CD14-positive monocyte (primary cell): ENCODE data around the gene ANP32A. TPM values are rescaled to one million over a fixed set of nuclear protein-coding genes. Genes with fewer than 3 reads are reported as not detected.

ENCODE experiments used
- DNase-seq, 3 donors: peaks; one replicate each; pipeline ENCODE4 v3.0.0-alpha.2; 2011 to 2022
- H2AFZ ChIP-seq: 2 replicates; pipeline ENCODE4 v1.6.0; 2012; ENCODE audit warnings: mild to moderate bottlenecking, low read depth, low read length, inconsistent platforms; ENCODE audit not compliant: insufficient read depth, poor library complexity, severe bottlenecking
- H3K27ac ChIP-seq, 2 donors: 1 replicate in 1 of 2; 2 replicates in 1 of 2; pipeline ENCODE4 v1.5.1; 2012 to 2013; ENCODE audit warnings: low read length in 2 of 2, control low read depth in 1 of 2, inconsistent platforms in 1 of 2, low read depth in 1 of 2, mild to moderate bottlenecking in 1 of 2
- H3K27me3 ChIP-seq, 2 donors: one replicate each; pipeline versions ENCODE4 v1.6.0 to v1.6.1; 2011 to 2013; ENCODE audit warnings: low read length in 2 of 2; ENCODE audit not compliant: control insufficient read depth in 2 of 2, insufficient read depth in 2 of 2
- H3K36me3 ChIP-seq, 2 donors: replicated peaks in 1 of 2; 1 replicate in 1 of 2; 2 replicates in 1 of 2; pipeline versions ENCODE4 v1.5.1 to v1.6.1; 2012 to 2013; ENCODE audit warnings: low read length in 2 of 2, control low read depth in 1 of 2, inconsistent platforms in 1 of 2, mild to moderate bottlenecking in 1 of 2; ENCODE audit not compliant: insufficient read depth in 2 of 2, control insufficient read depth in 1 of 2
- H3K4me1 ChIP-seq, 2 donors: 1 replicate in 1 of 2; 2 replicates in 1 of 2; pipeline versions ENCODE4 v1.5.1 to v1.6.1; 2012 to 2013; ENCODE audit warnings: low read length in 2 of 2, control low read depth in 1 of 2, inconsistent platforms in 1 of 2, mild to moderate bottlenecking in 1 of 2, moderate library complexity in 1 of 2; ENCODE audit not compliant: insufficient read depth in 2 of 2, control insufficient read depth in 1 of 2
- H3K4me2 ChIP-seq: replicated peaks from 2 replicates; pipeline ENCODE3; 2012; ENCODE audit warnings: low read length, moderate library complexity, mild to moderate bottlenecking; ENCODE audit not compliant: poor library complexity, severe bottlenecking; ENCODE audit errors: extremely low read depth
- H3K4me3 ChIP-seq, 3 experiments: fragments of 200-600 bp in 1 of 3; sonication (generic) in 1 of 3; replicated peaks in 1 of 3; 1 replicate in 2 of 3; 2 replicates in 1 of 3; pipeline ENCODE4 v1.5.1; 2011 to 2013; ENCODE audit warnings: low read length in 3 of 3, mild to moderate bottlenecking in 3 of 3, control low read depth in 2 of 3, low read depth in 2 of 3, inconsistent platforms in 1 of 3, moderate library complexity in 1 of 3
- H3K79me2 ChIP-seq: 2 replicates; pipeline ENCODE4 v1.6.0; 2012; ENCODE audit warnings: mild to moderate bottlenecking, control low read depth, inconsistent platforms, low read length, moderate library complexity; ENCODE audit not compliant: insufficient read depth
- H3K9ac ChIP-seq: 2 replicates; pipeline ENCODE4 v1.6.0; 2017; ENCODE audit warnings: low read length, mild to moderate bottlenecking; ENCODE audit not compliant: insufficient read depth, poor library complexity, severe bottlenecking
- H3K9me3 ChIP-seq, 2 donors: replicated peaks in 1 of 2; 1 replicate in 1 of 2; 2 replicates in 1 of 2; pipeline versions ENCODE4 v1.5.1 to v1.6.1; 2012 to 2013; ENCODE audit warnings: low read length in 2 of 2, control low read depth in 1 of 2; ENCODE audit not compliant: control insufficient read depth in 1 of 2, insufficient read depth in 1 of 2
- H4K20me1 ChIP-seq: 2 replicates; pipeline ENCODE4 v1.6.0; 2012; ENCODE audit warnings: mild to moderate bottlenecking, low read length, control low read depth, moderate library complexity; ENCODE audit not compliant: insufficient read depth
- H3K27ac Mint-ChIP-seq, 7 donors: one replicate each; pipeline ENCODE4 v1.8.0; 2020; ENCODE audit warnings: mild to moderate bottlenecking in 7 of 7, mixed read lengths in 7 of 7, moderate library complexity in 6 of 7, inconsistent platforms in 2 of 7
- H3K27me3 Mint-ChIP-seq, 3 donors: one replicate each; pipeline ENCODE4 v1.8.0; 2021 to 2022; ENCODE audit warnings: low read depth in 3 of 3, mild to moderate bottlenecking in 3 of 3, mixed read lengths in 3 of 3, moderate library complexity in 3 of 3, inconsistent platforms in 1 of 3
- H3K36me3 Mint-ChIP-seq, 2 donors: one replicate each; pipeline ENCODE4 v1.8.0; 2020; ENCODE audit warnings: mixed read lengths in 2 of 2, inconsistent platforms in 1 of 2, mild to moderate bottlenecking in 1 of 2
- H3K4me1 Mint-ChIP-seq: one replicate; pipeline ENCODE4 v1.8.0; 2020; ENCODE audit warnings: mild to moderate bottlenecking, mixed read lengths
- H3K4me3 Mint-ChIP-seq, 2 donors: one replicate each; pipeline ENCODE4 v1.8.0; 2020; ENCODE audit warnings: mild to moderate bottlenecking in 2 of 2, mixed read lengths in 2 of 2, moderate library complexity in 1 of 2
- H3K9me3 Mint-ChIP-seq, 7 donors: one replicate each; pipeline ENCODE4 v1.8.0; 2020 to 2022; ENCODE audit warnings: mixed read lengths in 7 of 7, mild to moderate bottlenecking in 6 of 7, moderate library complexity in 6 of 7, inconsistent platforms in 2 of 7
- WGBS: methylation state at CpG from one replicate; pipeline ENCODE4 v1.1.5; 2013; ENCODE audit warnings: missing lambda C conversion rate; ENCODE audit not compliant: insufficient coverage; 5-methylcytosine and 5-hydroxymethylcytosine counted together
- intact Hi-C, 2 donors: fragments of 100-400 bp; cut with micrococcal nuclease; formaldehyde crosslinking; loops; one replicate each; pipeline versions ENCODE4 v1.15.0 to v1.15.1; 2023
- polyA plus RNA-seq, 3 donors: library from polyadenylated mRNA; depleted of rRNA in 1 of 3; unstranded in 2 of 3; stranded (reverse) in 1 of 3; fragments of 300-500 nt in 2 of 3; fragments of >200 nt in 1 of 3; fragmentation: Illumina TruSeq in 2 of 3; gene quantifications; 1 replicate in 2 of 3; 2 replicates in 1 of 3; pipeline ENCODE4 v1.2.3, GENCODE V29; 2012 to 2021
- TF ChIP-seq, protein P1 (sequence below): fragments of 200-600 bp; IDR thresholded peaks from one replicate; pipeline ENCODE4 v1.8.0; 2022; ENCODE audit warnings: antibody characterized with exemption, mild to moderate bottlenecking

Gene ANP32A
- polyA plus RNA-seq, 3 donors, result 75.4 to 98.8 (median 86.8) TPM

DNA sequence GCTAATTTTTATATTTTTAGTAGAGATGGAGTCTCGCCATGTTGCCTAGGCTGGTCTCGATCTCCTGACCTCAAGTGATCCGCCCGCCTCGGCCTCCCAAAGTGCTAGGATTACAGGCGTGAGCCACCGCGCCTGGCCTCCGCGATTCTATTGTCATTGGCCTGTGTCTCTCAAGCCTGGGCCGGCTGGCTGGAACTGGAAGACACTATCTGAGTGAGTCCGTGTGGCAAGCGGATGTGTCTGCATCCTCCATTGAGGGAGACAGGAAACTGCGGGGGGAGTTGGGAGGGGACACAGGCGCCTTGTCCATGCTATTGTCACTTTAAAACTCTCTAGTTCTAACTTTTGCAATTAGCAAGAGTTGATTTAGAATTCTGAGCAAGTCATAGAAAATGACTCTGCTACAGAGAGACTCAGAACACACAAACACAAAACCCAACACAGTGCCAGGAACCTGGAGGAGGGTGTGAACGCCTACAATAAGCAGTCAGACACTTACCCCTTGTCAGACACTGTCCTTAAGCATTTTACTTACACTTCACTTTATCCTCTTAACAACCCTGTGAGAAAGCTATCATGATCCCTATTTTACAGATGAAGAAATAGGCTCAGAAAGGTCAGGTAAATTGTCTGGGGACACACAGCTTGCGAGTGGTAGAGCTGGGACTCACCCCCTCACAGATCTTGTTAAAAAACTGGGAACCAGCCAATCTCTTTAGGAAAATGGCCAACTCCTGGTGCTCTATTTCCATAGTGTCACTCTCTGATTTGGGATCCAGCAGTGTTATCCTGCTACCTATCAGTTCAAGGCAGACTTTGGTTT lies 38.7 kb downstream of the ANP32A start:
- Histone ChIP-seq H2AFZ (peak overlapping the region; percentile 22), H3K4me2 (peak overlapping the region; percentile 73), H3K4me3 (peak overlapping the region; percentile 18 to 70 (median 27)), H3K9me3 (no peaks in the 10 kb centered on the region), H4K20me1 (peaks cover 24% of the 10 kb centered on the region), H3K9ac (peak overlapping the region; percentile 68), H3K79me2 (peaks cover 56% of the 10 kb centered on the region), H3K36me3 (peaks cover 49 to 74% of the 10 kb centered on the region in 2 donors), H3K4me1 (peaks cover 51 to 53% of the 10 kb centered on the region in 2 donors), H3K27ac (peak overlapping the region; percentile 88 to 93), H3K27me3 (no peaks in the 10 kb centered on the region)
- peaks cover 66 to 80% of the 10 kb centered on the region in 2 donors for H3K36me3 Mint-ChIP-seq
- WGBS, result 11% methylated on average over 13 of the region's 17 CpGs
- TF ChIP-seq, protein P1, sequence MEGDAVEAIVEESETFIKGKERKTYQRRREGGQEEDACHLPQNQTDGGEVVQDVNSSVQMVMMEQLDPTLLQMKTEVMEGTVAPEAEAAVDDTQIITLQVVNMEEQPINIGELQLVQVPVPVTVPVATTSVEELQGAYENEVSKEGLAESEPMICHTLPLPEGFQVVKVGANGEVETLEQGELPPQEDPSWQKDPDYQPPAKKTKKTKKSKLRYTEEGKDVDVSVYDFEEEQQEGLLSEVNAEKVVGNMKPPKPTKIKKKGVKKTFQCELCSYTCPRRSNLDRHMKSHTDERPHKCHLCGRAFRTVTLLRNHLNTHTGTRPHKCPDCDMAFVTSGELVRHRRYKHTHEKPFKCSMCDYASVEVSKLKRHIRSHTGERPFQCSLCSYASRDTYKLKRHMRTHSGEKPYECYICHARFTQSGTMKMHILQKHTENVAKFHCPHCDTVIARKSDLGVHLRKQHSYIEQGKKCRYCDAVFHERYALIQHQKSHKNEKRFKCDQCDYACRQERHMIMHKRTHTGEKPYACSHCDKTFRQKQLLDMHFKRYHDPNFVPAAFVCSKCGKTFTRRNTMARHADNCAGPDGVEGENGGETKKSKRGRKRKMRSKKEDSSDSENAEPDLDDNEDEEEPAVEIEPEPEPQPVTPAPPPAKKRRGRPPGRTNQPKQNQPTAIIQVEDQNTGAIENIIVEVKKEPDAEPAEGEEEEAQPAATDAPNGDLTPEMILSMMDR, result no peak
- H3K27ac Mint-ChIP-seq, result peak overlapping the region; percentile 85 to 98 (median 93)
- DNase-seq, result peak; percentile 63 to 83 (median 75)
- H3K27me3 Mint-ChIP-seq, result peaks cover 0 to 3% (median 0%) of the 10 kb centered on the region in 3 donors
- intact Hi-C loops, result loop anchor here (5.0 to 10.0 kb wide), 2 partner anchors 35 to 93 kb away; no protein-coding TSS in a partner anchor
- H3K4me1 Mint-ChIP-seq, result peaks cover 56% of the 10 kb centered on the region
- no peaks in the 10 kb centered on the region for H3K9me3 Mint-ChIP-seq
- H3K4me3 Mint-ChIP-seq, result peak overlapping the region; percentile 77 to 78

DNA sequence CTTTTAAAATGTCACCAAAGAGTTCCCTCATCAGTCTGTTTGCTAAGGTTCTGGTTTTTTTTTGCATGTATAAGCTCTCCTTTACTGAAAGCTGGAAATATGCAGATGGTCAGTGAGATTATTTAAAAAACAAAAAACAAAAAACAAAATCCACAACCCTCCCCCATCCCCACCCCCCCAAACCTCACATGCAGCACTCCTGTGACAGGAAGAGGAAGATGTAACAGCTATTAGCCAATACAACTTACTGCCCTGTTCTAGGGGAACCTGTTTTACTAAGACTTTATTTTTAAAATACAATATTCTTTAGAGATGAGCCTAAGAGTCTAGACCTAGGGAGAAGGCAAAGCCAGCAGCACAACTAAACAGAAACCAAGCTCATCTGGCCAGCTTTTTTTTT lies 39.5 kb downstream of the ANP32A start:
- no peaks in the 10 kb centered on the region for H3K27me3 ChIP-seq
- peaks cover 0 to 3% (median 0%) of the 10 kb centered on the region in 3 donors for H3K27me3 Mint-ChIP-seq
- H3K36me3 Mint-ChIP-seq, result peaks cover 58 to 72% of the 10 kb centered on the region in 2 donors
- intact Hi-C loops, result loop anchor here (5.0 to 10.0 kb wide), 2 partner anchors 36 to 94 kb away; no protein-coding TSS in a partner anchor
- H3K4me1 ChIP-seq, result peaks cover 59 to 61% of the 10 kb centered on the region in 2 donors
- peaks cover 49% of the 10 kb centered on the region for H3K79me2 ChIP-seq
- peak in 2 of 3 donors; percentile 49 to 59 for DNase-seq
- H3K4me3 ChIP-seq, result peak overlapping the region; percentile 18 to 70 (median 27)
- peaks cover 63% of the 10 kb centered on the region for H3K4me1 Mint-ChIP-seq
- H3K9ac ChIP-seq, result peak overlapping the region; percentile 68
- H3K4me2 ChIP-seq, result peak overlapping the region; percentile 73
- H3K27ac ChIP-seq, result peak overlapping the region; percentile 88 to 93
- H3K9me3 ChIP-seq, result no peaks in the 10 kb centered on the region
- H4K20me1 ChIP-seq, result peaks cover 17% of the 10 kb centered on the region
- peak overlapping the region; percentile 77 to 78 for H3K4me3 Mint-ChIP-seq
- TF ChIP-seq, protein P1, result no peak
- H3K9me3 Mint-ChIP-seq, result no peaks in the 10 kb centered on the region
- H3K36me3 ChIP-seq, result peaks cover 43 to 67% of the 10 kb centered on the region in 2 donors
- peak overlapping the region; percentile 22 for H2AFZ ChIP-seq
- peak overlapping the region; percentile 88 to 98 (median 93) for H3K27ac Mint-ChIP-seq
